NCI-H2227 (cell line): Measurements from ENCODE around the gene NOTCH4.
A peak's percentile ranks its signal among the peaks of the same experiment; 100 is the strongest.
"Not testable (repeated sequence)": the region's sequence is repeated elsewhere in the genome, so short reads cannot be mapped to it uniquely, and the experiment has no call there.

ENCODE experiments used
- DNase-seq: peaks from one replicate; lab custom pipeline; 2025; ENCODE audit not compliant: unreplicated experiment; lab: John Stamatoyannopoulos, UW

NOTCH4 gene

GRCh38 chr6:32194825-32195651 lies 28.8 kb downstream of the NOTCH4 start:
- DNase-seq, result peak; percentile 65

- DNase-seq, result no peak
Measured at GRCh38 chr6:32194388-32194787, 29.5 kb downstream of the NOTCH4 start.

GRCh38 chr6:32193096-32193495 lies 30.8 kb downstream of the NOTCH4 start:
- DNase-seq, result not testable (repeated sequence)

- DNase-seq, result no peak
Measured at GRCh38 chr6:32192608-32193039, 31.2 kb downstream of the NOTCH4 start, which contains the start of gene GPSM3. Gene GPSM3 (minus strand): TSS chr6:32192643. CDS start chr6:32192513, 130 bp downstream.

GRCh38 chr6:32191696-32192607 lies 31.9 kb downstream of the NOTCH4 start:
- no peak for DNase-seq

GRCh38 chr6:32190911-32191677 lies 32.8 kb downstream of the NOTCH4 start:
- no peak for DNase-seq

- DNase-seq, result peak; percentile 78
Measured at GRCh38 chr6:32190054-32190851, 33.6 kb downstream of the NOTCH4 start, which contains the start of gene PBX2. Gene PBX2 (minus strand): TSS chr6:32190202. CDS start chr6:32189915, 287 bp downstream.

GRCh38 chr6:32189742-32190053 lies 34.2 kb downstream of the NOTCH4 start:
- DNase-seq, result no peak

- DNase-seq, result no peak
Measured at GRCh38 chr6:32189069-32189741, 34.7 kb downstream of the NOTCH4 start.

- peak; percentile 23 for DNase-seq
Measured at GRCh38 chr6:32188381-32189068, 35.3 kb downstream of the NOTCH4 start.

GRCh38 chr6:32187725-32188380 lies 36.0 kb downstream of the NOTCH4 start:
- not testable (repeated sequence) for DNase-seq

GRCh38 chr6:32187009-32187709 lies 36.7 kb downstream of the NOTCH4 start:
- no peak for DNase-seq

GRCh38 chr6:32186151-32186840 lies 37.6 kb downstream of the NOTCH4 start:
- not testable (repeated sequence) for DNase-seq

- DNase-seq, result peak; percentile 74
Measured at GRCh38 chr6:32185681-32186131, 38.2 kb downstream of the NOTCH4 start.

- DNase-seq, result no peak
Measured at GRCh38 chr6:32184084-32184640, 39.7 kb downstream of the NOTCH4 start, which contains the start of gene AGER. Gene AGER (minus strand): TSS chr6:32184253. CDS start chr6:32184222, 31 bp downstream.

GRCh38 chr6:32183483-32184083 lies 40.3 kb downstream of the NOTCH4 start:
- no peak for DNase-seq
